ENCODE results near the gene ABLIM2.
"Not testable (repeated sequence)": the region's sequence is repeated elsewhere in the genome, so short reads cannot be mapped to it uniquely, and the experiment has no call there.

The ABLIM2 gene

DNA sequence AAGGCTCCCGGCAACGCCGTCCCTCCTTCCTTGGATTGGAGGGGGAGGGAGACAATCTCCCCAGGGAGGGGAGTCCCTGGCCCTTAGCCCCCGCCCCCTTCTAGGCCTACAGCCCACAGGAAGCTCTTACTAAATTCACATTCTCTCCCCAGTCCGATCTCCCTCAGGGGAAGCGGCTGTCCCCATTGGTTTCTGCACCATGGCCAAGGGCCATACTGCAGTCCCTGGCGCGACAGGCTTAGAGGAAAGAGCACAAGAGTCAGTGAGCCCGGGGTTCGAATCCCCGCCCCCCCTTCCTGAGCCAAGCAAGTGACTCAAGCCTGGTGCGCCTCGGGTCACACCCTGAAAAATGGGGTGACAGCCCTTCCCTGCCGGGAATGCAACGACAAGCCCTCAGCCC, 1.1 kb downstream of the ABLIM2 start:
- no peak for DNase-seq (ENCODE audit: low read depth)

DNA sequence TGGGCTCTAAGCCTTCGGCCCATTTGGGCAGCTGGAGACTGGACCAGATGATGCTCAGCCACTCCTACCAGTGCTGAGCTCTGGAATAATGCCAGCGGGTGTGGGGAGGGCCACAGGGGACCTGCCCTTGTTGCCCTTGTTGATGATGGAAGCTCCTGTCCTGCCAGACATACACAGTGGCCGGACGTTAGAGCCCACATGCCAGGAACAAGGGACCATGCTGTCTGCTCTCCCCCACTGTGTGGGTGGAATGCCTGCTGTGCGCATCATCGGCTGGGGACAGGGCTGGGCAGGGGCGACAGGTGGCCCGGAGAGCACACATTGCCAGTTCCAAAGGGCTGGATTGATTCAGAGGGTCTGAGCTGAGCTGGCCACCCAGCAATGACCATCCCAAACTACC, 2.0 kb downstream of the ABLIM2 start:
- no peak for DNase-seq (ENCODE audit: low read depth)

DNA sequence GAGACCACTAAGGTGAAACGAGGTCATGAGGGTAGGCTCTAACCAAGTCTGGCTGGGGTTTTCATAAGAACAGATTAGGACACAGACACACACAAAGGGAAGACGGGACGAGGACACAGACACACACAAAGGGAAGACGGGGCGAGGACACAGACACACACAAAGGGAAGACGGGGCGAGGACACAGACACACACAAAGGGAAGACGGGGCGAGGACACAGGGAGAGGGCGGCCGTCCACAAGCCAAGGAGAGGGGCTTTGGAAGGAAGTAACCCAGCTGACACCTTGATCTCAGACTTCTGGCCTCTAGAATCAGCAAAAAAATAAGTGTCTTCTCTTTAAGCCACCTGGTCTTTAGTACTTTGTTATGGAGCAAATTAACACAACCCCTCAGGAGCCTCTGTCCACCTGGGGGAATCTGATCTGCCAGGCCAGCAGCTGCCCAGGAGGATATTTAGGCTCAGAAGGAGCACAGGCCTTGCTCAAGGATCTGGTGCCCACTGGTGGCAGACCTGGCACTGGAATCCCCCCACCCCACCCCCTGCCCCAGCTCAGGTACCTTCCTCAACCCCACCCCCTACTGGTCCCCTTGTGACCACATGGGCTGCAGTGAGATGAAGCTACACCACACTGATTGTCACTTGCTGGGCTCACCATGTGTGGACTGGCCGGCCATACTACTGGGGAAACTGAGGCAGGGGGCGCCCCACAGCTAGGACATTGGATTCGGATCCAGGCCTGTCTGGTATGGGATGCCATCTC, 2.8 kb downstream of the ABLIM2 start:
- no peak for DNase-seq (ENCODE audit: low read depth)

DNA sequence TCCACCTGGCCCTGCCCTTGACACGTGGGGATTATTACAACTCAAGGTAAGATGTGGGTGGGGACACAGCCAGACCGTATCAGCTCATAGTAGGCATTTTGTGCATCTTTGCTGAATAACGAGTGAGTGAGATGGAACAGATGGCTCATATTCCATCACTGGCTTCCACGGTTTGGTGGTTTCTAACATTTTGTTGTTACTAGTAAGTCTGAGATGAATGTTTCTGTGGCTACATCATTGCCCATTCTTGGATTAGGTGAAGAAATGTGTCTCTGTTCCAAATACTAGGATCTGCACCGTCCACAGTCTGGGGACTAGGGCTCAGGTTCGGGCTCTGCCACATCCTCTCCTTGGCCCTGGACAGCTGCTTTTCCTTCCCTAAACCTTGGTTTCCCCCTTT, 3.6 kb downstream of the ABLIM2 start:
- no peak for DNase-seq (ENCODE audit: low read depth)

DNA sequence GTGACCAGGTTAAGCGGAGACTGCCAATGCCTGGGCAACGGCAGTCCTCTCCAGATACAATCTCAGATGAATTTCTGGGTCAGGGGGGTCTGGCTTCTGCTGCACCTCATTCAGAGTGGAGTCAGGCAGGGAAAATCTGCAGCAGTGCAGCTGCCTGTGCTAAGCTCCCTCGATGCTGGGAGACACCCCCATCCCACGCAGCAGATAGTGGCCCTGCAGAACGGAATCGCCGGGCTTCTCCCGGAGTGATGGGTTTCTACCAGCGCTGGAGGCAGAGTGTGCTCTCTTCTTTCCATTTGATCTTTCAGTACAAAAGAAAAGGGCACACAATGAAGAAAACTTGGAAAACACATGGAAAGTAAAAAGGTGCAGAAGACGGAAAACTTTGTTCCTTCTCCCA, 5.2 kb downstream of the ABLIM2 start:
- no peak for DNase-seq (ENCODE audit: low read depth)

DNA sequence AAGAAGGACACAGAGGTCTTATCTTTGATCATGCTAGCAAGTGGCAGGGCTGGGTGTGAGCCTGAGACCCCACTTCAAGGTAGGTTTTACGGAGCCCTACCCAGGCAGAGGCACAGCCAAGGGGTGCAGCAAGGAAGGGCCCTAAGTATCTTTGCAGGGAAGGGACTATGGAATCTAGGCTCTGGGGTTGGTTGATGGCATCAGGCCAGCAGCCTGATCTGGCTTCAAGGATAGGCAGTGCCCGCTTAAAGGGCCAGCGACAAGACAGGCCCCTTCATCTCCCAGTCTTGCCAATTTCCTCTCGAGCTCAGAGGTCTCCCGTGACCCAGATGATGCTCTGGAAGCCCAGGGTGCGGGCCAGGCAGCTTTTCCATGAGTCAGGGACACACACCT, 5.8 kb downstream of the ABLIM2 start:
- no peak for DNase-seq (ENCODE audit: low read depth)

DNA sequence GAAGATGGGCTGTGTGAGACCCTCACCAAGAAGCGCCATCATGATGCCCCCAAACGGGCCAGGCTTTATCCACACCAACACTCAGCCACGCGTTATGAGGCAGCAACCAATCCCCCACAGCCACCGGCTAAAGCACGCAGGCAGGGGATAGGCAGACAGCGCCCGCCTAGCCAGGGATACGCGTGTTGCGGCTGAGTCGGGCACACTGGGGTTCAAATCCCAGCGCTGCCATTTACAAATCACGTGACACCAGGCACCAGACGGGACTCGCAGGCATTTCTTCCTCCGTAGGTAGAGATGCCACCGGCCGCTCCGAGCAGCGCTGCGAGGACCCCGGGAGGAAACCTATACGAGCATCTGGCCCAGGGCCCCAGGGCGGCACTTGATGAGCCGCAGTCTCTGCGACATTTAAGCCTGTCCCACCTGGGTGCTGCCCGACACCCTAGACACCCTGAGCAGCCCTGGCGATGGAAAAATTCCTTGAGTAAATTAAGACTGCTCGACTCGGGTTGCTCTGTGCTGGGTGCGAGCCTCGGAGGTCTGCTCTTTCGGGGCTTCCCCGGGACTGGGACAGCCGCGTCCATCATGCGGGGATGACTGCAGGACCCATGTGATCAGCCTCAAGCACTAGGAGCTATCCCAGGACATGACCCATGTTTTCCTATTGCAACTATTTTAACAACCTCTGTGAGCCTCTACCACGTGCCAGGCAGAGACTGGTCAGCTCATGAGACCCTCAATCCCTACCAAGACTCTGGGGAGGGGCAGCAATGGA, 6.3 kb downstream of the ABLIM2 start:
- DNase-seq (ENCODE audit: low read depth), result no peak

DNA sequence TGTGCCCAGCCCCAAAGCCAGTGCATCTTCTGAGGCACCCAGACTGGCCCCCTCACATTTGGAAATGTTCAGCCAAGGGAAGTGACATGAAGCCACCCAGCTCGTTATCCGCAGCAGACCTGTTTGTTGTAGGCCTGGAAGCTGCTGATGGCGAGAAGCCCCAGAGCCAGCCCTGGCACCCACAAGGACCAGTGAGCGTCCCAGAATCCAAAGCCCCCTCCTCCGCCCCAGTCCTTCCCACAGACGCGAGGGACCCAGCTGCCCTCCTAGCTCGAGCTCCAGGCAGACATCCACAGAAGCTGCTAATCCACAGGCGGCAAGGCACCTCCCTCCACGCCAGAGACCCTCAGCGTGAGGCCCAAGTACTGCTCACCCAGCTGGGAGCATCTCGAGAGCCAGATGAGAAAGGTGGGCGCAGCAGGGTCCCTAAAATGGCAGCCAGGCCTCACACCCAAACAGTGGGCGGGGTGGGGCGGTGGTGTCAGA, 7.4 kb downstream of the ABLIM2 start:
- no peak for DNase-seq (ENCODE audit: low read depth)

DNA sequence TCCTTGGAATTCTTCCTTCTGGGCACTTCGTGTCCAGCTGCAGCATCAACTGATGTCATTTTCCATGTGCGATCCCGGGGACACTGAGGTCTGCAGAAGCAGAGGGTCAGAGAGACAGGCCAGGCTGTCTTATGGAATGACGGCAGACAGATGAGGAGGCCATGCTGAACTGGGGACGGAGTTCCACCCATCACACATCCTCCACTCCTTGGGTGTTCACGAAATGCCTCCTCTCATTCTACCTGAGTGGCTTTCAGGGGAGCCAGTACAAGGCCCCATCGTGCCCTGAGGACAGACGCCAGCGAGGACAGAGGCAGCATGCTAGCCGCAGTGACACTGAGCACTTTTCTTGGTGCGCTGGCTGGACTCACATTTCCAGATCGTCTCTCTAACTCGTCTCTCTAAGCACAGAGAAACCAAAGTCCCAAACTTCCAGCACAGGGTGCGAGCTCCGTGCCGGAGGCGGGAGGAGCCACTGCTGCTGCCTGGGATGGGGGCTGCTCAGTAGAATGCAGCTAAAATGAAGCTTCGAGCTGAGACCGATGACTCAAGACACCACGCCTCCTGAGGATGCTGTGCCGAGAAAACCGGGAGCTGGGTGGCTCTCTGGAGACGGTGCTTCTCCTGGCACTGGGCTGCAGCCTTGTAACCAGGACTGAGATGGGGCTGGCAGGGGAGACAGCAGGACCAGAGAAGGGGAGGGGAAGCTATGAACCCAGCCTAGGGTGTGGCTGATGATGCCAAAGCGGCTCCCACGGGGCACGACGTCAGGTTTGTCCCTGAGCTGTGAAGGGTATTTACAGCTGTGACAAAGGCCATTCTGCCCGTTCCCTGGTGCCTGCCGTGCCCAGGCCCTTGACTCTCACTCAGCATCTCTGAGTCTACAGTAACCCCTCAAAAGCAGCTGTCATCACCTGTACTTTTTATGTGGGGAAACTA, 8.2 kb downstream of the ABLIM2 start:
- DNase-seq (ENCODE audit: low read depth), result no peak

DNA sequence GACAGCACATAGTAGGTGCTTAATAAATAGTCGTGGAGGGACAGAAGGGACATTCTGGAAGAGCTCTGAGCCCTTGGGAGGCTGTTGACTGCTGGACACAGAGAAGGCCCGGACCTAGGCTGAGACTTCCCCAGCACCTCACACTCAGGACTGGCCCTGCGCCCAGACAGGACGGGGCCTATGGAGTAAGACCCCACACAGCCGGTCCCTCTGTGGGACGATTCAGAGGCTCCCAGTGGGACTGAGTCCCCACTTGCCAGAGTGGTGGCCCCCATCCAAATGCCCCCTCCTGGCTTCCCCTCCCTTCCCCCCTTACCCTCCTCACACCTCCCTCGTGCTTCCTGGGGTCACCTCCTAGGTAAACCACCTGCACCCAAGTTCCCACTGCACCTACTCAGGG, 8.9 kb downstream of the ABLIM2 start:
- no peak for DNase-seq (ENCODE audit: low read depth)

DNA sequence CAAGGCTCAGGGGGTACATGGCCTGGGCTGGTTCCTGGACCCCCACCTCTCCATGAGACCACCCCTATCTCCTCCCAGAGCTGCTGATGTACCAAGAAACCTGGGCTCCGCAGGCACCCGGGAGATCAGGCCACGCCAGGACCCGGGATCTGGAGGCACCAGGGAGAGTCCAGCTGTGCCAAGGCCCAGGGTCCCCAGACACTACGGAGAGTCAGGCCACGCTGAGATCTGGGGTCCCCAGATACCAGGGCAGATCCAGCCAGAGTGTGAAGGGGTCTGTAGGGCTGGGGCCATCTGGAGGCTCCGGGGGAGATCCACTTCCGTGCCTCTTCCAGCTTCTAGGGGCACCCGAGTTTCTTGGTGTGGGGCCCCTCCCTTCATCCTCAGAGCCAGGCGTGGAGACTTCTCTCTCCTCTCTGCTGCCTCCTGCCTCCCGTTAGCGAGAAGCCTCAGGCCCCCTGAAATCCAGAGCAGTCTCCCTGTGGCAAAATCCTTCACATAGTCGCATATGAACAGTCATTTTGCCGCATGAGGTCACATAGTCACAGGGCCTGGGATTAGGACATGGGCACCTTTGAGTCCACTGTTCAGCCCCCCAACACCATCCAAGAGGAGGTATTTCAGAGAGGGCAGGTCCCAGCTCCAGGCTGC, 9.7 kb downstream of the ABLIM2 start:
- DNase-seq (ENCODE audit: low read depth), result no peak

DNA sequence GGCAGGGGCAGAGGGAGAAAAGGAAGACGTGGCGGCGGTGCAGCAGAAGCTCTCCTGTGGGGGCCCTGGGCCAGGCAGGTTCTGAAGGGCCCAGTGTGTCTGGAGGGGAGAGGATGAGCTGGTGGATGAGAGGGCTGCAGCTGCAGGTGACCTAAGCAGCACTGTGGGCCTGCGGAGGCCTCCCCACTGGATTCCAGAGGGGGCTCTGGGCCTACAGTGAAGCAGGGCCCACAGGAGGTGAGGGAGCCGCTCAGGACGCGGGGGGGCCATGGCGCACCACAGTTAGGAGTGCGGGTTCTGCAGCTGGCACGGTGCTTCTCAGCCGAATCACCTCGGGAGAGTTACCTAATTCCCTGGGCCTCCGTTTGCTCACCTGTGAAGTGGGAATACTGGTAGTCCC, 10.5 kb downstream of the ABLIM2 start:
- DNase-seq (ENCODE audit: low read depth), result no peak

DNA sequence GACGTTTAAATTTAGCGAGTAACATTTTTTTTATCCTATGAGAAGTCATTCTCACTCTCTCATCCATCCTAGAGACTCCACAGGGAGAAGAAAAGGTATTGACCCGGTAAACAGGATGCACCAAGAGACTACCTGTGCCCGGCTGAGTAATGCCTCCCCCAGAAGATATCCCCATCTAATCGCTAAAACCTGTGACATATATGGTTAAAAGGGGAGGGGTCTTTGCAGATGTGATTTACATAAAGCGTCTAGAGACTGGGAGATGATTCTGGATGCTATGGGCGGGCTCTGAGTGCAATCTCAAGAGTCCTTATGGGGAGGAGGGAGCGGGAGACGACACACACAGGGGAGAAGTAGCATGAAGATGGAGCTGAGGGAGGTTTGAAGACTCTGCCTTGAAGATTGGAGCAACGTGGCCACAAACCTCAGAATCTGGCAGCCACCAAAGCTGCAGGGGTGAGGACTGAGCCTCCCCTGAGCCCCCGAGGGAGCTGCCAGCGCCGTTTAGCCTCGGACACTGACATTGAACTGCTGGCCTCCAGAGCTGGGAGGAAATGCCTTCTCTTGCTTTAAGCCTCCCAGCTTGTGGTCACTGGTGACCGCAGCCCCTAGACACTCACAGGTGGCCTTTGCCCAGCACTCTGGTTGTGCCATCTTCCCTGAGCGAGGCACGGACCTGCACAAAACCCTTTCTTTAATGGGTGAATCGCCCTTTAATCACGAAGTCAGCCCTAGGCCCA, 11.2 kb downstream of the ABLIM2 start:
- DNase-seq (ENCODE audit: low read depth), result no peak

DNA sequence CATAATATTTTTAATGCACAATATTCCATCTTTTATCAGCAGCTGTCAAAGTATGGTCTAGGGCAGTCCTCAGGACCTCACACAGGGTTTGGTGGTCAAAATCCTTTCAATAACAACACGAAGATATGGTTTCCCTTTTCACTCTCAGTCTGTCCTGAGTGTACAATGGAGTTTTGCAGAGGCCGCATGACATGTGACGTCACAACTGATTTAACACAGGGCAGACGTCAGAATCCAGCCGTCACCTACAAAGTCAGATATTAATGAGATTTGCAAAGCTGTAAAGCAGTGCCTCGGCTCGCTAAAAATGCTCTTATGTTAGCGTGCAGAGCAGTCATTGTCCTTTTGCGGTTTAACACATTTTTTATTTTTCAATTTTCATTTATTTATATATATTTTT, 12.5 kb downstream of the ABLIM2 start:
- no peak for DNase-seq (ENCODE audit: low read depth)

DNA sequence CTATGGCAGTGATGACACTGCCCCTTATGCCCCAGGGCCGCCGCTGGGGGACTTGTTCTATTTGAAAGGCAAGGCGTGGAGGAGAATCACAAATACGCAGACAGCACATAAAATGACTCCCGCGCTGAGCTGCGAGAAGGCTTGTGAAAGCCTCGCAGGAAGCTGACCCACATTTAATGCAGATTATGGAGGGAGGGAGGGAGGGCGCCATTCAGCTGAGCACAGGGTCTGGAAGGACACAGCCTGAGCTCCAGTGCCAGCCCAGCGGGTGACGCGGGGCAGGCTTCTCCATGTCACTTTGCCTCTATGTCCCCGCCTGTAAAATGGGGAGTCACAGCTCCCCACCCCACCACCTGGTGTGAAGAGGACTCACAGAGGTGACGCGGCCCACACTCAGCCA, 14.3 kb downstream of the ABLIM2 start:
- DNase-seq (ENCODE audit: low read depth), result no peak

DNA sequence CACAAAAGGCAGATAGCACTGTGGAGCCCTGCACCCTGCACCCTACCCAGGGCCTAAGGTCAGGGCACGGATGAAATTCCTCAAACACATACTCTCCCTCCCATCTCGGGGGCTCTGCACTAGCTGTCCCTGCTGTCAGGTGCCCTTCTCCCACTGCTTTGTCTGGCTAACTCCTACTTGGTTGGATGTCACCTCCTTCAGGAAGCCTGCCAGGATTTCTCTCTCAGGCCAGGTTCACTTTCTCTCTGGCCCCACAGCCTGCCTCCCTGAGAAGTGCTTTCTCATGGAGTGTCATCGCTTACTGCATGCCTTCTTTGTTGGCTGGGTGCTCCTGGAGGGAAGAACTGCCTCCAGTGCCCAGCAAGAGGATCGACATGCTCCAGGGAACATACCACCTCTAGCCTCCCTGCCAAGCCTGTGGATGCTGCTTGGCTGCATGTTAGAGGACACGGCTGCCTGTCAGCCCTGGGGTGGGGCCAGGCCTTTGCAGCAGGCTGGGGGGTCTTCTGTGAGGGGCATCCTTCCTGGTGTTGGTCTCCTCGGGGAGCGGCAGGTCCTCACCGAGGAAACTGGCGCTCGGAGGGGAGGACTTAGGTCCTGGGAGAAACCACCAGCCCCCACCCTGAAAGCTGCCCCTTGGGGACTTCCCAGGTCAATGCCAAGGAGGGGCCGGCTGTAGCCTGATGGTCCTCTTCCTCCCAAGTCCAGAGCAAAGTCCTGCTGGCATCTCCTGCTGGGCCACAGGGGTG, 15.0 kb downstream of the ABLIM2 start:
- DNase-seq (ENCODE audit: low read depth), result no peak

DNA sequence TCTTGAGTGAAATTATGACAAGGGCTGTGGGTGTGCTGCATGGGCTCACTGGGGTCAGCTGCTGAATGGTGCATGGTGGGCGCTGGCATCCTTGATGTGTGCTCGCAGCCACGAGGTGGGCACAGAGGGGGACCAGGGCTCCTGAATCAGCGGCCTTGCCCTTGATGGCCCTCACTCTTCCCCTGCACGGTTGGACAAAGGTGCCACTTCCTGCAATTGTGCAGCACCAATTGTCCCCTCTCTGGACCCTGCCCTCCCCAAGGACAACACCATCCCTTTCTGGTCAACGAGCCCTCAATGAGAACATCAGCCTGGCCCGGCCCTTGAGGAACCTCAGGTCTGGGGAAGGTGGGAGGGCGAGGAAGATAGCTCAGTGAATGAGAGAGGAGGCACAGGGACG, 16.1 kb downstream of the ABLIM2 start:
- no peak for DNase-seq (ENCODE audit: low read depth)

DNA sequence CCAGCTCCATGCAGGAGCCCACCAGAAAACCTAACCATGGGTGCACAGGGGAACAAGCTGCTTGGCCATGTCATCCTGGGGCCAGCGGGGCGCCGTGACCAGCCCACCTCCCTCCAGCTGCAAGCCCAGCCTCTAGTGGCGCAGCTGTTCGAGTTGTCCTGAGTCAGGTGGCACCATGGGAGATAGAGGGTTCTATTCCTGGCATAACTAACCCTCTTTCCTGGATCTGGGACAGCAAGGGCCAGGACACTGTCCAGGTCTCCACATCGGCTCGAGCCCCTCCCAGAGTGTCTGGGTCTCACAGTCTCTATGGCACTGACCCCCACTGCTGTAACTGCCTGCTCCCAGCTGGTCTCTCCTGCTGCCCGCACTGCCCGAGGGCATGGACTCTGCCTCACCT, 16.7 kb downstream of the ABLIM2 start:
- no peak for DNase-seq (ENCODE audit: low read depth)

DNA sequence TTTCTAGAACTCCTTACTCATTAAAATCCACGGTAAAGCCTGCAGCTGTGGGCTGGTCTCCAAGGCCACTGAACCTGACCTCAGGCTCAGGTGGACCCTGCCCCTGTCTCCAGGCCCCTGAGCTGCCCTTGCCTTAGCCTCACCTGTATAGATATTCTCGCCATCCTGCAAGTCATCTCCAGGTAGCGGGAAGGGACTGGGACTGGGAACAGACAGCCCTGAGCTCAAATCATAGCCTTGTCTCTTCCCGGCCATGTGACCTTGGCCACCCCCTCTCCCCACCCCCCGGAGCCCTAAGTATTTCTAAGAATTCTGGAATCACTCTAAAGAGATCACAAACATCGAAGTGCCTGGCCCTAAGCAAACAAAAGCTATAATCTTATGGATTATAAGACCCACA, 17.7 kb downstream of the ABLIM2 start:
- DNase-seq (ENCODE audit: low read depth), result no peak

DNA sequence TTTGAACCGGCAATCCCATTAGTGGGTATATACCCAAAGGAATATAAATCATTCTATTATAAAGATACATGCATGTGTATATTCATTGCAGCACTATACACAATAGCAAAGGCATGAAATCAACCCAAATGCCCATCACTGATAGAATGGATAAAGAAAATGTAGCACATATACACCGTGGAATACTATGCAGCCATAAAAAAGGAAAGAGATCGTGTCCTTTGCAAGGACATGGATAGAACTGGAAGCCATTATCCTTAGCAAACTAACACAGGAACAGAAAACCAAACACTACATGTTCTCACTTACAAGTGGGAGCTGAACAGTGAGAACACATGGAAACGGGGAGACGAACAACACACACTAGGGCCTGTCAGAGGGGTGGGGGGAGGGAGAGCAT, 18.9 kb downstream of the ABLIM2 start:
- DNase-seq (ENCODE audit: low read depth), result not testable (repeated sequence)

Data from stimulated activated CD8-positive, alpha-beta memory T cell treated with anti-CD3 and anti-CD28 coated beads, Interleukin-15, amount 100 ng/mL, for 1 hour (primary cell).